ENCODE data around the gene DTNBP1.

DTNBP1 gene

DNA sequence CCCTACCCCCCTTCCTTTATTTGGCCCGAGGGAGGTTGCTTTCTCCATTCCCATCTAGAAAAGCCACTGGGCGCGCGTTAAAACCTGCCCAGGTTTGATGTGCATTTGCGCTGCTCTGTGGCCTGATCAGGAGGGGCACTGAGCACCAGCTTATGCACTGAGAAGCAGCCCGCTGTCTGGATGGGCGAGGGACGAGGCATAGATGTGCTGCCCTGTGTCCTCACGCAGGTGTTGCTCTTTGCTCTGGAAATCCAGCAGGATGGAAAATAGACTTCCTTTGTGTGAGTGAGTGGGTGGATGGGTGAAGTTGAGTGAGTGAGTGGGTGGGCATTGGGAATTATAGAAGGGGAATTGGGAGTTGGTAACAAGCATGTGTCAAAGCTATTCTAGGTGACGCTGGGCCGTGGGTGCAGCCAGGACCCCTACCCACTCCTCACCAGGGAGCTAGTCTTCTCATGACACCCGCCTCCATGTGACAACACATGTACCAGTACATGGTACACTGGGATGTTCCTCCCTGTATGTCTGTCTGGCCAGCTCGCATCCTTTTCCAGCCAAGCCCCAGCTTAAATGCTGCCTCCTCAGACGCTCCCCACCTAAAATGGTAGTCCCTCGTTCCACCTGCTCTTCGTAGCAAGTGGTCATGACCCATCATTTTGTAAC, 162.6 kb downstream of the DTNBP1 start:
- no peak for DNase-seq

DNA sequence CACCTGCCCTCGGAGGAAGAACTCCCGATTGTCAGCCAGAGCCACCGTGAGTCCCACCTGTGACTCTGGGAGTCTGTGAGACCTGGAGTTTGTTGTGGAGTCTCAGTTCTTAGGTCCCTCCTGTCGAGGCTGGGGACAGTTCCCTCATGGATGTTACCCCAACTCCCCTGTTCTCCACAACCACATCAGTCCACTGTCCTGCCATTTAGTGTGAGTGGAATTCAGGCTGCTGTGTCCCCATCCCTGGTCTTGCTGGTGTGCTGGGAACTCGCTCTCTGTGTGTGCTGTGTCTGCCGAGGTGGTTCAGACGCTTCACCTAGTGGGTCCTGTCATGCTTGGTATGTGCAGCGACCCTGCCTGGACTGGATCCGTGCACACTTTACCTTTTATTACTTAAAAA, 163.2 kb downstream of the DTNBP1 start:
- no peak for DNase-seq

DNA sequence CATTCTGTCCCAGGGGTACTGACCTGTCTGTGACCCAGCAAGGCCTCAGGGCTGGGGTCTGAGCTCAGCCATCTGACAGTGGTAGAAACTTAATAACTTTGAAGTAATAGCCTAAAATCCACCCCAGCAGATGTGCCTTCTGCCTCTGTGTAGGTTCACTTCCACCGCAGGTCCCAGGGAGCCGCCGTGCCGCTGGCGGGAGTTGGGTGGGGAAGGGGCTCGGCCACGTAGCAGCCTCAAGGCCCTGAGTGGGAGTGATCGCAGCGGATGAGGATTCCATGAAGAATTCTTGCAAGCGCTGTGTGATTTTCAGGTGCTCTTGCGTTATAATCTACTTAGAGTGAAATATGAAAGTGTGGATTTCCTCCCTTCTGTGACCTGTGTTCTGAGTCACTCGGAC, 163.7 kb downstream of the DTNBP1 start:
- no peak for DNase-seq

DNA sequence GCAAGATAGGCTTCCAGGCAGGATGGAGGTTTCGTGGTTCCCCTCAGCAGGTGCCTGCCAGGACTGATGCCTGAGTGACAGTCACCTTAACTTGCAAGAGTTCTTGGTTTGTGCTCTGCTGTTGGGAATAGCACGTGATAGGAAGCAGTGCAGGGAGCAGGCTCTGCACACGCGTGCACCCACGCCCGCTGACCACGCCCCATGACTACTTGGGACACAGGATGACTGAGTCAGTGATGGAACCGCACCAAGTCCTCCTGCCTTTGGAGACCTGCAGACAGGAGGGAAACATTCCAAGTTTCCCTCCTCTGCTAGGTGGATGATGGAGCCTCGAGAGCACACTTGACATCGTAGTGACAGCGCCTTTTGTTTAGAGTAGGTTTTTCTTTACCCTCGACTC, 164.2 kb downstream of the DTNBP1 start:
- DNase-seq, result no peak

DNA sequence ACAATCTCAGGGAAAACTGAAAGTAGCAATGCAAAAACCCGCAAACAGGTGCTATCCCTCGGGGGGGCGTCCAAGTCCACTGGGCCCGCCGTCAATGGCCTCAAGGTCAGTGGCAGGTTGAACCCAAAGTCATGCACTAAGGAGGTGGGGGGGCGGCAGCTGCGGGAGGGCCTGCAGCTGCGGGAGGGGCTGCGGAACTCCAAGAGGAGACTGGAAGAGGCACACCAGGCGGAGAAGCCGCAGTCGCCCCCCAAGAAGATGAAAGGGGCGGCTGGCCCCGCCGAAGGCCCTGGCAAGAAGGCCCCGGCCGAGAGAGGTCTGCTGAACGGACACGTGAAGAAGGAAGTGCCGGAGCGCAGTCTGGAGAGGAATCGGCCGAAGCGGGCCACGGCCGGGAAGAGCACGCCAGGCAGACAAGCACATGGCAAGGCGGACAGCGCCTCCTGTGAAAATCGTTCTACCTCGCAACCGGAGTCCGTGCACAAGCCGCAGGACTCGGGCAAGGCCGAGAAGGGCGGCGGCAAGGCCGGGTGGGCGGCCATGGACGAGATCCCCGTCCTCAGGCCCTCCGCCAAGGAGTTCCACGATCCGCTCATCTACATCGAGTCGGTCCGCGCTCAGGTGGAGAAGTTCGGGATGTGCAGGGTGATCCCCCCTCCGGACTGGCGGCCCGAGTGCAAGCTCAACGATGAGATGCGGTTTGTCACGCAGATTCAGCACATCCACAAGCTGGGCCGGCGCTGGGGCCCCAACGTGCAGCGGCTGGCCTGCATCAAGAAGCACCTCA, 166.3 kb downstream of the DTNBP1 start:
- DNase-seq, result no peak

DNA sequence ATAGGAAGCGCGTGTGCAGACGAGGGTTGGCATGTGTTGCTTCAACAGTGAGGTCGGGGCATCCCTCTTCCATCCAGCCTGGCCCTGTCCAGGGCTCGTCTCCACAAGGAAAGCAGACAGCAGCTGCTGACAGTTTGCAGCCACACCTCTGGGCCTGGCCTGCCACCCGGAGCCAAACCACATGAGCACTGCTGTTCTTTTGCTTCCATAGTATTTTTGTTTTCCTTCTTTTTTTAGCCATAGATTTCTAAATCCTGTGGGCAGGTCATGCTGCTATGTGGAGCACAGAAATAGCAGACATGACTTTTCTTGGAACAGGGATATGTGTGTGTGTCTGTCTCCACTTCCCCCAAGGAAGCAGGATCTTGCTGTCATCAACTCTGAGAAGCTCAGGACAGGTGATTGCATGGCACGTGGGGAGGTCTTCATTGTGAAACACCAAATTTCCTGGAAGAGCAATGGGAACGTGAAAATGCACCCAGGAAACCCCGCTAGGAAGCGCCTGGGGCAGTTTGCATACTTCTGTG, 167.4 kb downstream of the DTNBP1 start:
- DNase-seq, result no peak

DNA sequence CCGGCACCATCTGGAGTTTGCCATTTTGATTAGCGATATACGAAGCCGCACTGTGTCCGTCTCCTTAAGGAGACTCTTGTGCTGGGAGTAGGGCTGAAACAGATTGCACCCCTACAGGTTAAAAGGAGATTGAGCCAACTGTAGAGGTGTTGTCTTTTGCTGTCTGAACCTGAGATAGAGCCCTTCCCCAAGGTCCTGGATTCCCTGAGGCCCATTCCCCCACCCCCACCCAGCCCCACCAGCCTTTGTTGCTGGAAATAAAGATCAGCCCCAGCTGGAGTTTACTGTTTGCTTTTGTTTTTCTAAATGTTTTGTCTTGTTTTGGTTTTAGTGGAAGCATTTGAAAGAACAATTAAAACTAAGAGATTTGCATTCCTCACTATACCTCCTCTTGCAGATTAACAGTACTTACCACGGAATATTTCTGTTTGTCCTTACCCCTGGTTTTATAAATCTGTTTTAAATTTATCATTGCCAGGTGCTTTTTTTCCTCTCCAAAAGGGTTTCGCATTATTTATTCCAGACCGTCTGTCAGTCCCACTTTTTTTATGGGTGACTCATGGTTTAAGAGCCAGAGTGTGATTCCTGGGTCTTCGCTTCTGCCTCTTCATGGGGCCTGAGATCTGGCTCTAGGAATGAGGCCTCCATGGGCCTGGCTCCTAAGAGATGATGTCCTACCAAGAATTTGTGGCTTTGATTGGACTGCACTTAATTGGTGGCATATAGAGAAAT, 169.2 kb downstream of the DTNBP1 start:
- DNase-seq, result no peak

DNA sequence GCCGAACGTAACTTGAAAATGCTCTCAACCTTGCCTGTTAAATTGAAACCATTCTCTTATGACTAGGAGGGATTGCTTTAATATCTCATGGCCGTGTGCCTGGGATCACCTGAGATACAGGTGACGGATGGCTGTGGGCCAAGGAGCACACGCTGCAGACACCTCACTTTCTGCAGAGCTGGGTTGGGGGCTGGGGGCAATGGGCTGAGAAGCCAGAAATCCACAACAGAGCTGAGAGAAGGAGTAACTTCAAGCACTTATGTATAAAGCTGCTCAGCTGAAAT, 170.9 kb downstream of the DTNBP1 start:
- no peak for DNase-seq

DNA sequence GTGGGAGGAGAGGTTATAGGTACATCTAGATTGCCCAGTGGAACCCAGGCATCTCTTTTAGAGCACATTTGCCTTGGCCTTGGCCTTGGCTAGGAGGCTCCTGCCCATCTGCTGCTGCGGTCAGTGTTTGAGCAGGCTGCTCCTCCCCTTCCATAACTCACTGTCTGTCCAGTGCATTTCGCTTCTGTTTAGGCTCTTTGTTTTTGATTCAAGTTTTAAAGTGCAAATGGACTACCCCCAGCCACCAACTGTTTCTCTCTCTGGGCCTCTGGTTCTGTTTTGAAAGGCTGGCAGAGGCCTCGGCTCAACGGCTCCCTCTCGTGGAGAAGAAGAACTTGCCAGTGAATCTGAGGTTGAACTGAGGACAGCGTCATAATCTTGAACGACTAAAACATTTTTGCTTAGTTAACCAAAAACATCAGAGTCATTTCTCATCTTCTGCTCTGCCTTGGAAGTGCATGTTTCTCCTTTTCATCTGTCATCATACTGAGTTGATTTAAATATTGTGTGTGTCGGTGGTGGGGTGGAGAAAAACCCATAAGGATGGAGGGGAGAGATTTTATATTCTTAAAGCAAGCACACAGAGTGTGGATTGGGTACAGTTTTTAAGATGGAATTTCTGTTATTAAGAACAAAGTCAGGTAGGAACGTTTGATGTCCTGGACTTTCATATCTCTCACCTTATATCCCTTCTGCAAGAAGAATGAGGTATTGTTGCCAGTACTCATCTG, 171.4 kb downstream of the DTNBP1 start:
- DNase-seq, result peak; percentile 62

DNA sequence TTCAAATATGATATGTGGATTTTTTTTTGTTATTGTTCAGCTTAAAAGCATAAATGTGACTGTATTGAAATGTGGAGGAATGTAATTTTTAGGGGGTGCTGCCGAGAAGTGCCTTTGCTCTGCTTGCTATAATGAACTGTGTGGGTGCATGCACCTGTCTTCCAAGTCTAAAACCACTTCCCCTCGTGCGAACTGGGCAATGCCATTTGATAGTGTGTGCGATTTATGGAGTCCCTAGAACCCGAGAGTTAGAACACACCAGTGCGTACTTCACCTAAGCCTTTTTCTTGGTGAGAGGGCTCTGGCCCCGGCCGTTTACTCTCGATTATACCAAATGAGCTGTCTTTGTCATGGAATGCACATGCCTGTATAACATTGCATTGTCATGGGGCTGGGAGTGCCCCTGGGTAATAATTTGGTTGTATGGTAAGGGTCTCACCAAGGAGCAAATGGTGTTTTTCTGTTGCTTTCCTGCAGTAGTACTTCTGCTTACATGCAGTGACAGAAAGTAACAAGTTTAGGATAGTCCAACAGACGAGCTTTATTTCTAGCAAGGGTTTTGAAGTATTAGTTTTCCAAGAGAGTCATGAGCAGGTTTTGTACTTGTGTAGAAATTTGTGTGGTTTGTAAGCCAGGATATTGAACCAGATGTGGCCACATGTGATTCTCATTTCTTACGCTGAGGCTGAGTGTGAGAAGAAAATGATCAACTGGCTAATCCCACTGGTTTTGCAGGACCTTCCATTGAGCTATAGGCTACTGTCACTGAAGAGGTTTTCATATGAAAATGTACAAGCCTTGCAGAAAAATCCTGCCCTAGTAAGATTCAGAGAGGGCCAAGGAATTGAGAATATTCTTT, 172.4 kb downstream of the DTNBP1 start:
- DNase-seq, result no peak

DNA sequence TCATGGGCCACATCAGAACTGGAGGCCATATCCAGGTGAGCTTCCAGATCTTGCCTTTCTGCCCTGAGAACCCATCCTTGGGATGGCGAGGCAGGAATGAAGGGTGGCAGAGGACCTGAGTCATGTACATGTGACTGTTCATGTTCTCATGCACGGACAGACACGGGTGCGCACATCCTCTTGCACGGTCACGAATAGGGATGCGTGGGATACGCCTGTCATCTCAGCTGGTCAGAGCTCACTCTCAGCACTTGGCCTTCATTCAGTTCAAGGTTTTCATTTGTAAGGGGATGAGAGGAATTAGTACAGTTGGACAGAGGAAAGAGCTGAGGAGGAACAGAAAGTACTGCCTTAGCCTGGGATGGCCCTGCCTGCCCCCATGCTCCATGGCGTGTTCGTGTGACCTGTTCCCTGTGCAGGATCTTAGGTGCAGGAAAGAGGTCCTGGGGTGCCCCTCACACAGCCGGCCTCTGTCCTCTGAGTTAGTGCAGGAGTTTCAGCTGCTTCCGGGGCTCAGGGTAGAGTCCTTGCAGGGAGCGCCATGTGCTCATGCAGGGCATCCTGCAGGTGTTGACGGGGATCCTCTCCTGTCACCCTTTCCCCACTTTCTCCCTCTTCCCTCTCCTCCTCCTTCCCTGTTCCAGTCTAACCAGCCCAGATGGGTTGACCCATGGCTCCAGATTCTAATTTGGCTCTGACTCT, 173.4 kb downstream of the DTNBP1 start:
- no peak for DNase-seq

DNA sequence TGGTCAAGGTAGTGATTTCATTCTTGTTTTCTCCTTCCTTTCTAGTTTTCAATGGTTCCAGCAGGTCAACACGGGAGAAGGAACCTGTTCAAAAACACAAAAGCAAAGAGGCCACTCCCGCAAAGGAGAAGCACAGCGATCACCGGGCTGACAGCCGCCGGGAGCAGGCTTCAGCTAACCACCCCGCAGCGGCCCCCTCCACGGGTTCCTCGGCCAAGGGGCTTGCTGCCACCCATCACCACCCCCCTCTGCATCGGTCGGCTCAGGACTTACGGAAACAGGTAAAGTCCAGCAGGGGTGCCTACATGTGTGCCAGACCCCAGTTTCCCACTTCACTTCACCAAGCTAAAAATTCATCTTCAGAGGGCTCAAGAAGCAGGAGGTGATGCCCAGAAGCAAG, 175.6 kb downstream of the DTNBP1 start:
- no peak for DNase-seq

DNA sequence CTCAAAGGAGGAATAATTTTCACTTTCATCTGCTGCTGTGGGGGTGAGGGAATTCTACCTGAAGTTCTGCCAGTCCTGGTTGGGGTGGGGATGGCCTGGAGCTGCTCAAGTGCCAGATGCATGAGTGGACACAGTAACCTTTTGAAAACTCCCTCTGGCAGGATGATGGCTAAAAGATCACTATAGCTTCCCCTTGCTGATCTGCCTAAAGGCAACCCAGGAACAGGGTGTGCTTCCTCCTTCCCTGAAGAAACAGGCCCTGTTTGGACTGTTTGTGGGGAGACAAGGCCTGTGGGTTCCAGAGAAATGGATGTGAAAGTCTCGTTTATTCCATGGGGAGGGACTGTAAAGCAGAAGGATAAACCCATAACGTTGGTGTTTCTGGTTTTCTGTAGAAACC, 176.9 kb downstream of the DTNBP1 start:
- no peak for DNase-seq

DNA sequence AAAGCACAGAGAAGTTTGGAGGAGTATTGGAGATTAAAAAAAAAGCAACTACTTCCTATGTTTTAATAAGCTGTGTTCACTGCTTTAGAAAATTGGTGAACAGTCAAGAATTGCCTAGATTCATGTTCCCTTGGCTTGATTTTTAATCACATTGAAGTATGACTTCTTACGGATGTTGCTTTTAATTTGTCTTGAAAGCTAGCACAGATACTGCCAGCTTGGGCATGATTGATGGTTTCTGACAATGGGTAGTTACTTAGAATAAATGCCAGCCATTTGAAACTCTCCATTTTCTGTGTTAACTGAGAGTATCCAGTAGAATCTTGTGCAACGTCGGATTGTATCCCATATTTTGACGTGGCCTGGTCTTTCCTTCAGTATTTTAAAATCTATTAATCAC, 178.0 kb downstream of the DTNBP1 start:
- DNase-seq, result no peak

DNA sequence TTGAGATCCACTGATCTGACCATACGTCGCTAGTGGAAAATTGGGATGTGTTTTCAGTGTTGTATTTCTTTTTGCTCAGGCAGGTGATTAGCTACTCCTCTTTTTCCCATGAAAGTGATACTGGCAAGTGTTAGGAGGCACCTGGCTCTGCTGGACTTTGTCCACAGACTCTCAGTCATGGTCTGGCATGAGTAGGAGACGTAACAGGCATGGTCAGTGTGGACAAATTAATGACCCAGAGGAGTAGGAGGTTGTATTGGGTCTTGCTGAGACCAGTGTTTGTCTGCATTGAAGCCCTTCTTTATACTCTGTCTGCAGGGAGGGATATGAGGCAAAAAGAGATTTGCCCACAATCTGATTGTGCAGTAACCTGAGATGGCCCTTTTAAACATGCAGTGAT, 178.7 kb downstream of the DTNBP1 start:
- DNase-seq, result peak; percentile 34

DNA sequence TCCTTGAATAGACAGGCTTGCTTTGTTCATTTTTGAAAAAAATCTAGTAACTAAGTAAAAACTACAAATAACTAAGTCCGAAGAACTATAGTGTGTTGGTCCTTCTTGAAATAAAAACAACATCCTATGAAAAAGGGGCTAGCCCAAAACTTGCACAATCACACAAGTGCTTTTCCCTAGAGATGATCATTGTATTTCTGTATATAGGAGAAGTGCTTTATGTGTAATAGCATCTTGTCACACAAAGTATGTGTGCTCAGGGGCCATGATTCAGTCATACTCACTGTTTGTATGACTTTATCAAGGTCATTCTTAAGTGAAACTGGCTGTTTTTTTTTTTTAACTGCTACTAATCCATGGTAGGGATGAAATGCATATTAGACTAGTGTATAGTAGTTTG, 179.8 kb downstream of the DTNBP1 start:
- no peak for DNase-seq

DNA sequence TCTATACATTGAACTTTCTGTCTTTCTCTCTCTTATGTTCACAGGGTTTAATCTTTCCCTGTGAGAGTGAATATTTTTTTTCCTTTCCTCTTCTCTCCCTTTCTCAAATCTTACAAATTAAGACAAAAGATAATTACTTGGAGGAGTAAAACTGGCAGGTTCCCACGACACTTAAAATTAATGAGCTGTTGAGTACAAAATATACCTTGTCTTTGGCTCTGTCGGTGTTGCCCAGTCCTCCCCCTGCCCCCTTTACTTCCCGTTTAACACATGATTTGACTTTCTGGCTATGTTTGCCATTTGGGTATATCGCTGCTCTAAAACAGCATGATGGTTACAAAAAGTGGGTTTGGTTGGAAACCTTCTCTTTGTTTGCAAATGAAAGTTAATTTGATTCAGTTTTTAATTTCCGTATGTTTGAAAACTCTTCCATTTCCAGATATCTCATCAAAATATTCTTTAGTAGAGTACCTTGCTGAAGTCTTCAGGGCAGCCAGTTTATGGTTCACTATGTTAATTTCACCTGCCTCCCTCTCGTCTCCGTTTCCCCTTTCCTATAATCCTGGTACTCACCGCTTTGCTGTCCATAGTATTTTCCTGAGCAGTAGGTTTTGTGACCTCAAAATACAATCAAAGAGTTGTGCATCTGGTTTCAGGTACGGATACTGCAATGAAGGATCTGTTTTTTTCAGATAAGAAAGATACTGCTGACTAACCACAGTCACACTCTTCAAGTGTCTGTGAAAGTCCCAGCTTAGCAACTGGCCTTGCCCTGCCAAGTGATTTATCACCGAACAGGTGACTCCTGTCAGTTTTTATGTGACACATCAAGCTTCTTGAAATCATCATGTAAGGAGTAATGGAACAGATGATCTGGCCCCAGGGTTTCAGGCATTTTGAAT, 181.2 kb downstream of the DTNBP1 start:
- peak; percentile 53 for DNase-seq

DNA sequence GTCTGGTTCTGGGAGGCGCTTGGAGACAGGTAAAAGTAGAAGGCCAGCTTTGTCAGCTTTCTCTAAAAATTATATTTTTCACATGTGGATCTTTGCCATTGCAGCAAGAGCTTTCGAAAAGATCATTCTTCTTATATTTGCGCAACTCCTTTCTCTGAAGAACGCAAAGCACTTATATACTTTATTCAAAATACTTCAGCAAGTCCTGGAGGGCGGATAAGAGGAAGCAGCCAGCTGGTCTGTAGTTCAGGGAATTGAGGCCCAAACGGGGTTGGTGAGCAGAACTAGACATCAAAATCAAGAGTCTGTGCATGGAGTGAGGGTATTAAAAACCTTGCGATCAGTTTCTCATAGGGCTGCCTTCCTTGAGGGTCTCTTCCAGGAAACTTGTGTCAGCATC, 182.3 kb downstream of the DTNBP1 start:
- no peak for DNase-seq

DNA sequence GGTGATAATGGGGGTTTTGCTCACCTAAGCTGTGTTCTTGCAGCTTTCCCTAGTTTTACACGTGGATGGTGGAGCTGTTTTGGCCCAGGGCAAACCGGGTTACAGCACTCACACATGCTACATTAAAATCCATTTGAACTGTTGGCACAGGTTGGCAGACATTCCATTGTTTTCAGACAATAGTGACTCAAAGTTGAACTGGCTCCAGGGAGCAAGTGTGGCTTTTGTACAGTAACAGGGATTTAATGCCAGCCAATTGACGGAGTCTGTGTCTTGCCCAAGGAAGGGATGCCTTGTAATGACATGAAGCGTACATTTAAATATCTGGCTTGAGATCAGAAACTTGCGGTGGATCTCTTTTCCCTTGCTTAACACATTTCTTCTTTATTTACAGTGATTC, 183.1 kb downstream of the DTNBP1 start:
- DNase-seq, result peak; percentile 75

DNA sequence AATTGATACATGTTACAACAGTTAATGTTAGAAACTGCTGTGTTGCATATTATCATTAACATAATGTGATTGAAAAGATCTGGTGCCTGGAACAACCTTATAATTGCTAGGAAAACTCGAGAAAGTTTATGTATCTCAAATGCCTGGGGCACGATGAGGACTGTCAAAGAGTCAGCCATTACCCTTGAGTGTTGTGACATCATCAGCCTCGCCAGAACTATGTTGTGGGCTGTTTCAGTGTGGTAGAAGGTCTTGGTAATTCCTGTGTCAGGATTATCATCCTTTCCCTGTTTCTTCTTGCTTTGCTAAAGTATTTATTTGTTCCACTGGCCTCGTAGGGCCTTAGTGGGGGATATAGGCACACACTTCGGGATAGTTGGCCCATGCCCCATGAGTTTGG, 185.1 kb downstream of the DTNBP1 start:
- no peak for DNase-seq

Data from NCI-H69 (cell line).